ENCODE results near the gene MYOF.

DNA sequence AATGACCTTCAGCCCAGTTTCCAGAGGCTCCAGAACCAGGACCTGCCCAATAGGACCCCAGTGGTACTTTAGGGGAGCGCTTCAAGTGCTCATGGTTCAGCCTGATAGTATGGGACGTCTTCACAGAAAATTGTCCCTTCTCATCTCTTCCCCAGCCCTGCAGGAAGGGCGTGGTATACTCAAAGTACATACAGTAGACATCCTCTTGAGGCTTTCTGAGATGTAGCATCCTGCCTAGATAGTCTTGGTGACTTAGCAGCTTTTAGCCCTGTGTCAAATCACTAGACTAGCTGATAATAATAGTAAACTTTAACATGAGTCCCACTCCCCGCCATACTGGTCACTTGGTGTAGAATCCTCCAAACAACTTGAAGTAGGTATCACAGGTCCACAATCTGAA lies 215.3 kb downstream of the MYOF start:
- TF ChIP-seq POLR2A (IDR thresholded peaks at IDR 0.05), result no peak
- TF ChIP-seq, protein P1, sequence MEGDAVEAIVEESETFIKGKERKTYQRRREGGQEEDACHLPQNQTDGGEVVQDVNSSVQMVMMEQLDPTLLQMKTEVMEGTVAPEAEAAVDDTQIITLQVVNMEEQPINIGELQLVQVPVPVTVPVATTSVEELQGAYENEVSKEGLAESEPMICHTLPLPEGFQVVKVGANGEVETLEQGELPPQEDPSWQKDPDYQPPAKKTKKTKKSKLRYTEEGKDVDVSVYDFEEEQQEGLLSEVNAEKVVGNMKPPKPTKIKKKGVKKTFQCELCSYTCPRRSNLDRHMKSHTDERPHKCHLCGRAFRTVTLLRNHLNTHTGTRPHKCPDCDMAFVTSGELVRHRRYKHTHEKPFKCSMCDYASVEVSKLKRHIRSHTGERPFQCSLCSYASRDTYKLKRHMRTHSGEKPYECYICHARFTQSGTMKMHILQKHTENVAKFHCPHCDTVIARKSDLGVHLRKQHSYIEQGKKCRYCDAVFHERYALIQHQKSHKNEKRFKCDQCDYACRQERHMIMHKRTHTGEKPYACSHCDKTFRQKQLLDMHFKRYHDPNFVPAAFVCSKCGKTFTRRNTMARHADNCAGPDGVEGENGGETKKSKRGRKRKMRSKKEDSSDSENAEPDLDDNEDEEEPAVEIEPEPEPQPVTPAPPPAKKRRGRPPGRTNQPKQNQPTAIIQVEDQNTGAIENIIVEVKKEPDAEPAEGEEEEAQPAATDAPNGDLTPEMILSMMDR (IDR thresholded peaks at IDR 0.05), result no peak
